H1 (cell line): ENCODE results near the gene NCF4. TPM values are rescaled to one million over a fixed set of nuclear protein-coding genes. Genes with fewer than 3 reads are reported as not detected.

ENCODE experiments used
- CTCF ChIA-PET: fragments of 300-600 bp; sonication (Branson Sonifier 250); formaldehyde crosslinking; loops from one replicate; lab custom pipeline; 2021; ENCODE audit not compliant: partially characterized antibody; lab: Charles Lee
- POLR2A ChIA-PET: fragments of 300-600 bp; sonication (Branson Sonifier 250); formaldehyde crosslinking; loops from one replicate; lab custom pipeline; 2021; ENCODE audit warnings: inconsistent platforms; ENCODE audit not compliant: partially characterized antibody; lab: Charles Lee
- DNase-seq, 2 experiments: peaks; one replicate each; pipeline versions ENCODE4 v3.0.0 to v3.0.0-alpha.2; 2010 to 2022; ENCODE audit warnings: low spot score in 2 of 2, low read depth in 1 of 2, mixed read lengths in 1 of 2
- FAIRE-seq: peaks from 2 replicates; lab custom pipeline; 2011; peaks lifted over from hg19 to GRCh38; lab: Jason Lieb, UNC
- H2AFZ ChIP-seq: 2 replicates; pipeline ENCODE4 v1.8.1; 2012; ENCODE audit warnings: low read length, inconsistent platforms
- H2AK5ac ChIP-seq: 2 replicates; pipeline ENCODE4 v1.6.1; 2013; ENCODE audit warnings: low read depth, low read length
- H2BK120ac ChIP-seq: replicated peaks from 2 replicates; pipeline ENCODE3; 2013; ENCODE audit warnings: low read depth, low read length, inconsistent platforms
- H2BK12ac ChIP-seq: 2 replicates; pipeline ENCODE4 v1.6.1; 2013; ENCODE audit warnings: low read depth, low read length
- H2BK15ac ChIP-seq: 2 replicates; pipeline ENCODE4 v1.6.1; 2013; ENCODE audit warnings: low read length
- H2BK20ac ChIP-seq: 2 replicates; pipeline ENCODE4 v1.6.1; 2013; ENCODE audit warnings: low read length
- H2BK5ac ChIP-seq: 2 replicates; pipeline ENCODE4 v1.6.1; 2013; ENCODE audit warnings: low read depth, low read length
- H3K14ac ChIP-seq: 2 replicates; pipeline ENCODE4 v1.6.1; 2013; ENCODE audit warnings: inconsistent platforms; ENCODE audit not compliant: insufficient read length
- H3K18ac ChIP-seq: 2 replicates; pipeline ENCODE4 v1.6.1; 2013; ENCODE audit warnings: low read length; ENCODE audit errors: extremely low read depth
- H3K23ac ChIP-seq: 2 replicates; pipeline ENCODE4 v1.6.1; 2013; ENCODE audit warnings: inconsistent platforms; ENCODE audit not compliant: insufficient read length
- H3K23me2 ChIP-seq: 2 replicates; pipeline ENCODE4 v1.6.1; 2013; ENCODE audit warnings: low read depth, low read length
- H3K27ac ChIP-seq: 2 replicates; pipeline ENCODE4 v1.6.1; 2011; ENCODE audit warnings: low read depth, low read length, inconsistent platforms
- H3K27me3 ChIP-seq, 4 experiments: replicated peaks in 1 of 4; 1 replicate in 1 of 4; 2 replicates in 3 of 4; pipeline versions ENCODE4 v1.6.1 to v1.8.1; 2011 to 2013; ENCODE audit warnings: low read length in 3 of 4, mild to moderate bottlenecking in 3 of 4, inconsistent platforms in 2 of 4, mixed read lengths in 2 of 4, moderate library complexity in 1 of 4; ENCODE audit not compliant: control insufficient read depth in 3 of 4, insufficient read depth in 3 of 4; ENCODE audit errors: extremely low read depth in 1 of 4
- H3K36me3 ChIP-seq, 4 experiments: 2 replicates each; pipeline versions ENCODE4 v1.6.1 to v1.8.1; 2011 to 2013; ENCODE audit warnings: mild to moderate bottlenecking in 4 of 4, low read length in 3 of 4, moderate library complexity in 2 of 4, control low read depth in 1 of 4, inconsistent platforms in 1 of 4; ENCODE audit not compliant: insufficient read depth in 4 of 4, control insufficient read depth in 2 of 4
- H3K4ac ChIP-seq: replicated peaks from 2 replicates; pipeline ENCODE3; 2013; ENCODE audit warnings: low read length, low read depth, mixed read lengths, inconsistent platforms; ENCODE audit not compliant: insufficient read length
- H3K4me1 ChIP-seq, 4 experiments: replicated peaks in 1 of 4; 1 replicate in 1 of 4; 2 replicates in 3 of 4; pipeline versions ENCODE4 v1.6.1 to v1.8.1; 2011 to 2013; ENCODE audit warnings: low read length in 3 of 4, inconsistent platforms in 2 of 4, mixed read lengths in 1 of 4; ENCODE audit not compliant: insufficient read depth in 4 of 4, control insufficient read depth in 3 of 4
- H3K4me2 ChIP-seq, 2 experiments: 2 replicates each; pipeline versions ENCODE4 v1.6.1 to v1.8.1; 2011 to 2013; ENCODE audit warnings: low read depth in 2 of 2, low read length in 2 of 2, control low read depth in 1 of 2, inconsistent platforms in 1 of 2, mild to moderate bottlenecking in 1 of 2; ENCODE audit not compliant: insufficient read depth in 1 of 2
- H3K4me3 ChIP-seq, 4 experiments: fragments of 200-600, 300-600 bp in 1 of 4; sonication (generic), shearing (Covaris generic), sonication (Bioruptor Twin) in 1 of 4; 2 replicates each; pipeline versions ENCODE4 v1.5.1 to v1.8.1; 2011 to 2016; ENCODE audit warnings: low read length in 4 of 4, low read depth in 3 of 4, control low read depth in 2 of 4, inconsistent platforms in 2 of 4, mild to moderate bottlenecking in 2 of 4, mixed read lengths in 1 of 4, moderate library complexity in 1 of 4; ENCODE audit not compliant: insufficient read depth in 2 of 4; ENCODE audit errors: extremely low read depth in 1 of 4
- H3K56ac ChIP-seq: replicated peaks from 2 replicates; pipeline ENCODE3; 2013; ENCODE audit warnings: low read depth, mild to moderate bottlenecking, mixed read lengths, low read length, inconsistent platforms; ENCODE audit not compliant: insufficient read length
- H3K79me1 ChIP-seq: 2 replicates; pipeline ENCODE4 v1.6.1; 2013; ENCODE audit warnings: low read depth, low read length, control low read depth
- H3K79me2 ChIP-seq, 2 experiments: 2 replicates each; pipeline versions ENCODE4 v1.6.1 to v1.8.1; 2012 to 2013; ENCODE audit warnings: low read length in 2 of 2, mild to moderate bottlenecking in 2 of 2, inconsistent platforms in 1 of 2; ENCODE audit not compliant: insufficient read depth in 2 of 2, control insufficient read depth in 1 of 2
- H3K9ac ChIP-seq, 4 experiments: replicated peaks in 1 of 4; 1 replicate in 1 of 4; 2 replicates in 3 of 4; pipeline versions ENCODE4 v1.6.1 to v1.8.1; 2011 to 2013; ENCODE audit warnings: low read depth in 3 of 4, low read length in 3 of 4, control low read depth in 2 of 4, mild to moderate bottlenecking in 2 of 4, moderate library complexity in 2 of 4, inconsistent platforms in 1 of 4; ENCODE audit errors: extremely low read depth in 1 of 4
- H3K9me3 ChIP-seq, 2 experiments: 2 replicates each; pipeline versions ENCODE4 v1.6.1 to v1.8.1; 2012 to 2013; ENCODE audit warnings: mild to moderate bottlenecking in 2 of 2, moderate library complexity in 2 of 2, control low read depth in 1 of 2, inconsistent platforms in 1 of 2, low read depth in 1 of 2, low read length in 1 of 2, mixed read lengths in 1 of 2; ENCODE audit not compliant: insufficient read depth in 2 of 2
- H4K20me1 ChIP-seq, 2 experiments: replicated peaks in 1 of 2; 2 replicates each; pipeline versions ENCODE3 to v1.8.1; 2011 to 2013; ENCODE audit warnings: inconsistent platforms in 2 of 2, low read length in 2 of 2, mild to moderate bottlenecking in 1 of 2; ENCODE audit not compliant: insufficient read depth in 2 of 2, control insufficient read depth in 1 of 2
- H4K5ac ChIP-seq: 2 replicates; pipeline ENCODE4 v1.6.1; 2013; ENCODE audit warnings: low read length, low read depth, mixed read lengths, inconsistent platforms; ENCODE audit not compliant: insufficient read length
- H4K8ac ChIP-seq: 2 replicates; pipeline ENCODE4 v1.8.0; 2013; ENCODE audit warnings: mild to moderate bottlenecking, moderate library complexity, low read length, inconsistent platforms; ENCODE audit not compliant: insufficient read depth; ENCODE audit errors: extremely low read depth
- H4K91ac ChIP-seq: replicated peaks from 2 replicates; pipeline ENCODE3; 2013; ENCODE audit warnings: low read length, mixed read lengths, inconsistent platforms; ENCODE audit not compliant: insufficient read length
- KDM1A ChIP-seq: fragments of 200-600, 300-600 bp; sonication (generic); IDR thresholded peaks from 2 replicates; pipeline ENCODE4 v1.7.1; 2016; ENCODE audit warnings: mild to moderate bottlenecking, low read length, borderline replicate concordance
- KDM4A ChIP-seq: IDR thresholded peaks from one replicate; pipeline ENCODE4 v1.7.1; 2012; ENCODE audit warnings: low read depth, mild to moderate bottlenecking, moderate library complexity, low read length, inconsistent platforms; ENCODE audit not compliant: severe bottlenecking
- MAFK ChIP-seq: IDR thresholded peaks from 2 replicates; pipeline ENCODE4 v1.6.1; 2012; ENCODE audit warnings: low read depth, mild to moderate bottlenecking, improper control_type of control experiment, low read length
- NRF1 ChIP-seq: IDR thresholded peaks from 2 replicates; pipeline ENCODE4 v1.6.1; 2011; ENCODE audit warnings: mild to moderate bottlenecking, low read depth, low read length, improper control_type of control experiment
- RFX5 ChIP-seq: IDR thresholded peaks from 2 replicates; pipeline ENCODE4 v1.6.1; 2011; ENCODE audit warnings: low read depth, low read length, improper control_type of control experiment, borderline replicate concordance
- RNF2 ChIP-seq: fragments of 200-900, 300-1000 bp; sonication (generic); IDR thresholded peaks from 2 replicates; pipeline ENCODE4 v1.7.1; 2016; ENCODE audit warnings: borderline replicate concordance, low read depth, mild to moderate bottlenecking, antibody characterized with exemption, low read length; ENCODE audit not compliant: poor library complexity, severe bottlenecking; ENCODE audit errors: missing control alignments
- SP1 ChIP-seq: IDR thresholded peaks from 2 replicates; pipeline ENCODE4 v1.6.1; 2011; ENCODE audit warnings: low read depth, low read length
- WGBS, 2 experiments: shearing (Covaris generic) in 1 of 2; methylation state at CpG; one replicate each; pipeline versions ENCODE4 v1.1.6 to v1.1.7; 2013 to 2015; ENCODE audit warnings: low lambda C conversion rate in 2 of 2, mixed read lengths in 2 of 2, inconsistent platforms in 1 of 2, low coverage in 1 of 2, missing lambda C conversion rate in 1 of 2; ENCODE audit not compliant: insufficient replicate concordance in 2 of 2, insufficient coverage in 1 of 2, insufficient read length in 1 of 2; ENCODE audit errors: extremely low coverage in 1 of 2, missing lambda C conversion rate in 1 of 2; 5-methylcytosine and 5-hydroxymethylcytosine counted together
- polyA plus RNA-seq, 7 experiments: library from polyadenylated mRNA; depleted of rRNA in 3 of 7; stranded (reverse) in 5 of 7; unstranded in 2 of 7; fragments of >200 nt in 5 of 7; fragments of 200-250 nt in 2 of 7; gene quantifications; 1 replicate in 5 of 7; 2 replicates in 1 of 7; 4 replicates in 1 of 7; pipeline versions ENCODE4 v1.2.1 to v1.2.3, GENCODE V29; 2011 to 2013; ENCODE audit warnings: missing spikeins in 2 of 7, mixed read lengths in 2 of 7
- total RNA-seq: library from RNA; stranded (reverse); fragmentation: NEBNext Ultra II Directional; extraction: Animal tissue kit (Norgen Biotek cat#: 25700); gene quantifications from 2 replicates; pipeline ENCODE4 v1.2.1, GENCODE V29; 2021

Gene NCF4
- total and polyA plus RNA-seq, 2 of the 8 experiments (the other 6 are each of a cell fraction or from before 2014, with no cell fraction given): 0.20 TPM; not detected in 1

- no peak overlapping the region for H2BK20ac ChIP-seq
- H2BK12ac ChIP-seq: no peak overlapping the region
- DNase-seq (no peak), FAIRE-seq (no peak)
- no peaks in the 10 kb centered on the region for H3K27me3 ChIP-seq
- H3K4me1 ChIP-seq: no peaks in the 10 kb centered on the region
- CTCF ChIA-PET: interaction anchor here (1.2 kb wide), 1 partner anchor 34 kb away, joined by 3 read pairs; no protein-coding TSS in a partner anchor
- no peak overlapping the region for H2BK5ac ChIP-seq
- no peak overlapping the region for H3K23ac ChIP-seq
- no peaks in the 10 kb centered on the region for H3K36me3 ChIP-seq
- no peak overlapping the region for H3K4me2 ChIP-seq
- peaks cover 3% of the 10 kb centered on the region; the same call in 1 of the 2 replicates for H3K23me2 ChIP-seq
- no peak overlapping the region; the same call in 1 of the 2 replicates for H2AK5ac ChIP-seq
- no peak overlapping the region for H2AFZ ChIP-seq
- H3K9ac ChIP-seq: no peak overlapping the region
- H3K79me2 ChIP-seq: no peaks in the 10 kb centered on the region
- no peak overlapping the region for H3K56ac ChIP-seq
- H4K5ac ChIP-seq: no peak overlapping the region
- no peak overlapping the region for H3K14ac ChIP-seq
- no peak overlapping the region for H2BK120ac ChIP-seq
- no peak overlapping the region for H3K4ac ChIP-seq
- H2BK15ac ChIP-seq: no peak overlapping the region
- no peaks in the 10 kb centered on the region for H4K20me1 ChIP-seq
- no peak overlapping the region; the same call in 1 of the 2 replicates for H4K8ac ChIP-seq
- POLR2A ChIA-PET: no interaction called here
- H3K18ac ChIP-seq: no peak overlapping the region
- H3K4me3 ChIP-seq: no peak overlapping the region
- no peak overlapping the region for H3K27ac ChIP-seq
- peaks cover 3 to 9% of the 10 kb centered on the region in 2 experiments; a peak in 2 of 4 replicates for H3K9me3 ChIP-seq
- no peak overlapping the region for H4K91ac ChIP-seq
- no peaks in the 10 kb centered on the region for H3K79me1 ChIP-seq
- WGBS, 2 experiments: 78% methylated on average over 10 of the region's 10 CpGs; no CpG with 5 or more reads in 1 of the 2 experiments
- TF ChIP-seq KDM4A: no peak
- TF ChIP-seq RNF2: no peak
- no peak for TF ChIP-seq MAFK
- TF ChIP-seq RFX5: no peak
- TF ChIP-seq NRF1: no peak
- no peak for TF ChIP-seq SP1
- TF ChIP-seq KDM1A: no peak
These were observed 22.4 kb upstream of the NCF4 start for GRCh38 chr22:36838119-36839030.
